ENCODE measurements around the gene NOVA2.

GRCh38 chr19:45899253-45899652 lies 74.4 kb downstream of the NOVA2 start:
- TF ChIP-seq CTCF (IDR thresholded peaks at IDR 0.05; ENCODE audit: low read length) (no peak), EZH2 (IDR thresholded peaks at IDR 0.05; ENCODE audit: borderline replicate concordance, low read length) (no peak)

Data from OCI-LY1 (cell line).